ENCODE results near the gene HEATR3.
A peak's percentile ranks its signal among the peaks of the same experiment; 100 is the strongest.

The HEATR3 gene

GRCh38 chr16:50136399-50136798 lies 70.6 kb downstream of the HEATR3 start:
- H3K9me3 ChIP-seq (ENCODE audit: control insufficient read depth, insufficient read depth, low read depth, low read length) = no peaks in the 10 kb centered on the region
- H3K4me3 ChIP-seq (ENCODE audit: low read depth, low read length) = no peak overlapping the region
- no peak overlapping the region for H3K27ac ChIP-seq (ENCODE audit: low read depth, low read length)
- H3K9ac ChIP-seq (ENCODE audit: low read length) = no peak overlapping the region
- H3K4me1 ChIP-seq (ENCODE audit: control insufficient read depth, insufficient read depth, low read length) = no peaks in the 10 kb centered on the region
- H3K36me3 ChIP-seq (ENCODE audit: control insufficient read depth, insufficient read depth, low read length) = no peaks in the 10 kb centered on the region
- H3K27me3 ChIP-seq (ENCODE audit: control insufficient read depth, insufficient read depth, low read length) = no peaks in the 10 kb centered on the region

GRCh38 chr16:50137268-50137667 lies 71.5 kb downstream of the HEATR3 start:
- no peaks in the 10 kb centered on the region for H3K4me1 ChIP-seq (ENCODE audit: control insufficient read depth, insufficient read depth, low read length)
- H3K9me3 ChIP-seq (ENCODE audit: control insufficient read depth, insufficient read depth, low read depth, low read length) = no peaks in the 10 kb centered on the region
- no peak overlapping the region for H3K4me3 ChIP-seq (ENCODE audit: low read depth, low read length)
- no peak overlapping the region for H3K27ac ChIP-seq (ENCODE audit: low read depth, low read length)
- H3K36me3 ChIP-seq (ENCODE audit: control insufficient read depth, insufficient read depth, low read length) = no peaks in the 10 kb centered on the region
- no peaks in the 10 kb centered on the region for H3K27me3 ChIP-seq (ENCODE audit: control insufficient read depth, insufficient read depth, low read length)
- H3K9ac ChIP-seq (ENCODE audit: low read length) = no peak overlapping the region

GRCh38 chr16:50139580-50139979 lies 73.8 kb downstream of the HEATR3 start:
- Histone ChIP-seq H3K9me3 (ENCODE audit: control insufficient read depth, insufficient read depth, low read depth, low read length) (no peaks in the 10 kb centered on the region), H3K9ac (ENCODE audit: low read length) (no peak overlapping the region), H3K36me3 (ENCODE audit: control insufficient read depth, insufficient read depth, low read length) (no peaks in the 10 kb centered on the region), H3K4me1 (ENCODE audit: control insufficient read depth, insufficient read depth, low read length) (no peaks in the 10 kb centered on the region), H3K27me3 (ENCODE audit: control insufficient read depth, insufficient read depth, low read length) (no peaks in the 10 kb centered on the region), H3K4me3 (ENCODE audit: low read depth, low read length) (no peak overlapping the region), H3K27ac (ENCODE audit: low read depth, low read length) (no peak overlapping the region)

GRCh38 chr16:50144211-50144610 lies 78.4 kb downstream of the HEATR3 start:
- peaks cover 4% of the 10 kb centered on the region; the same call in 1 of the 2 replicates for H3K4me1 ChIP-seq (ENCODE audit: control insufficient read depth, insufficient read depth, low read length)

GRCh38 chr16:50146479-50147435 lies 81.0 kb downstream of the HEATR3 start:
- H3K4me1 ChIP-seq (ENCODE audit: control insufficient read depth, insufficient read depth, low read length) = peaks cover 4% of the 10 kb centered on the region; the same call in 1 of the 2 replicates
- no peaks in the 10 kb centered on the region for H3K36me3 ChIP-seq (ENCODE audit: control insufficient read depth, insufficient read depth, low read length)
- H3K27ac ChIP-seq (ENCODE audit: low read depth, low read length) = no peak overlapping the region
- H3K4me3 ChIP-seq (ENCODE audit: low read depth, low read length) = no peak overlapping the region
- H3K9me3 ChIP-seq (ENCODE audit: control insufficient read depth, insufficient read depth, low read depth, low read length) = no peaks in the 10 kb centered on the region
- H3K9ac ChIP-seq (ENCODE audit: low read length) = no peak overlapping the region
- H3K27me3 ChIP-seq (ENCODE audit: control insufficient read depth, insufficient read depth, low read length) = no peaks in the 10 kb centered on the region

More at GRCh38 chr16:50144211-50144610, 78.4 kb downstream of the HEATR3 start:
- H3K4me3 ChIP-seq (ENCODE audit: low read depth, low read length) = no peak overlapping the region
- H3K9me3 ChIP-seq (ENCODE audit: control insufficient read depth, insufficient read depth, low read depth, low read length) = no peaks in the 10 kb centered on the region
- no peaks in the 10 kb centered on the region for H3K36me3 ChIP-seq (ENCODE audit: control insufficient read depth, insufficient read depth, low read length)
- H3K27me3 ChIP-seq (ENCODE audit: control insufficient read depth, insufficient read depth, low read length) = no peaks in the 10 kb centered on the region
- no peak overlapping the region for H3K27ac ChIP-seq (ENCODE audit: low read depth, low read length)
- no peak overlapping the region for H3K9ac ChIP-seq (ENCODE audit: low read length)

- H3K27me3 ChIP-seq (ENCODE audit: control insufficient read depth, insufficient read depth, low read length) = no peaks in the 10 kb centered on the region
- no peaks in the 10 kb centered on the region for H3K36me3 ChIP-seq (ENCODE audit: control insufficient read depth, insufficient read depth, low read length)
- H3K9me3 ChIP-seq (ENCODE audit: control insufficient read depth, insufficient read depth, low read depth, low read length) = no peaks in the 10 kb centered on the region
- H3K4me3 ChIP-seq (ENCODE audit: low read depth, low read length) = no peak overlapping the region
- no peak overlapping the region for H3K9ac ChIP-seq (ENCODE audit: low read length)
- H3K27ac ChIP-seq (ENCODE audit: low read depth, low read length) = no peak overlapping the region
- peaks cover 21% of the 10 kb centered on the region for H3K4me1 ChIP-seq (ENCODE audit: control insufficient read depth, insufficient read depth, low read length)
Measured at GRCh38 chr16:50151322-50151721, 85.6 kb downstream of the HEATR3 start.

- Histone ChIP-seq H3K27ac (ENCODE audit: low read depth, low read length) (no peak overlapping the region), H3K4me1 (ENCODE audit: control insufficient read depth, insufficient read depth, low read length) (peaks cover 18% of the 10 kb centered on the region), H3K36me3 (ENCODE audit: control insufficient read depth, insufficient read depth, low read length) (no peaks in the 10 kb centered on the region), H3K9ac (ENCODE audit: low read length) (no peak overlapping the region), H3K9me3 (ENCODE audit: control insufficient read depth, insufficient read depth, low read depth, low read length) (no peaks in the 10 kb centered on the region), H3K4me3 (ENCODE audit: low read depth, low read length) (peak overlapping the region; percentile 98), H3K27me3 (ENCODE audit: control insufficient read depth, insufficient read depth, low read length) (no peaks in the 10 kb centered on the region)
Measured at GRCh38 chr16:50151756-50152155, 86.0 kb downstream of the HEATR3 start.

GRCh38 chr16:50152351-50152806 lies 86.6 kb downstream of the HEATR3 start:
- H3K4me3 ChIP-seq (ENCODE audit: low read depth, low read length) = peak overlapping the region; percentile 98

GRCh38 chr16:50152807-50153595 lies 87.2 kb downstream of the HEATR3 start, which contains the start of gene TENT4B:
TSS of gene TENT4B (plus strand) at chr16:50153306. CDS start at chr16:50153622, 316 bp downstream.
- Histone ChIP-seq H3K4me1 (ENCODE audit: control insufficient read depth, insufficient read depth, low read length) (peaks cover 16% of the 10 kb centered on the region), H3K9ac (ENCODE audit: low read length) (peak within 1 kb of the TSS; percentile 96), H3K9me3 (ENCODE audit: control insufficient read depth, insufficient read depth, low read depth, low read length) (no peaks in the 10 kb centered on the region), H3K27ac (ENCODE audit: low read depth, low read length) (peak within 1 kb of the TSS; percentile 89; the same call in 1 of the 2 replicates), H3K36me3 (ENCODE audit: control insufficient read depth, insufficient read depth, low read length) (no peaks in the 10 kb centered on the region), H3K4me3 (ENCODE audit: low read depth, low read length) (peak within 1 kb of the TSS; percentile 98), H3K27me3 (ENCODE audit: control insufficient read depth, insufficient read depth, low read length) (no peaks in the 10 kb centered on the region)

More at GRCh38 chr16:50152351-50152806, 86.6 kb downstream of the HEATR3 start:
- Histone ChIP-seq H3K4me1 (ENCODE audit: control insufficient read depth, insufficient read depth, low read length) (peaks cover 16% of the 10 kb centered on the region), H3K27ac (ENCODE audit: low read depth, low read length) (peak overlapping the region; percentile 89; the same call in 1 of the 2 replicates), H3K36me3 (ENCODE audit: control insufficient read depth, insufficient read depth, low read length) (no peaks in the 10 kb centered on the region), H3K9ac (ENCODE audit: low read length) (peak overlapping the region; percentile 96), H3K27me3 (ENCODE audit: control insufficient read depth, insufficient read depth, low read length) (no peaks in the 10 kb centered on the region), H3K9me3 (ENCODE audit: control insufficient read depth, insufficient read depth, low read depth, low read length) (no peaks in the 10 kb centered on the region)

GRCh38 chr16:50153596-50154419 lies 88.0 kb downstream of the HEATR3 start:
- peak overlapping the region; percentile 91 for H3K4me3 ChIP-seq (ENCODE audit: low read depth, low read length)
- peaks cover 16% of the 10 kb centered on the region for H3K4me1 ChIP-seq (ENCODE audit: control insufficient read depth, insufficient read depth, low read length)
- H3K9me3 ChIP-seq (ENCODE audit: control insufficient read depth, insufficient read depth, low read depth, low read length) = no peaks in the 10 kb centered on the region
- no peaks in the 10 kb centered on the region for H3K36me3 ChIP-seq (ENCODE audit: control insufficient read depth, insufficient read depth, low read length)
- peak overlapping the region; percentile 73 for H3K9ac ChIP-seq (ENCODE audit: low read length)
- H3K27ac ChIP-seq (ENCODE audit: low read depth, low read length) = no peak overlapping the region
- H3K27me3 ChIP-seq (ENCODE audit: control insufficient read depth, insufficient read depth, low read length) = no peaks in the 10 kb centered on the region

All from HUES6 (cell line).